Choroid plexus epithelial cell (primary cell): Measurements from ENCODE around the gene PRLH.
"Not testable (repeated sequence)": the region's sequence is repeated elsewhere in the genome, so short reads cannot be mapped to it uniquely, and the experiment has no call there.

Experiments
- DNase-seq: peaks from one replicate; pipeline ENCODE4 v3.0.0-alpha.2; 2010; ENCODE audit warnings: low read depth
- H3K4me3 ChIP-seq: 2 replicates; pipeline ENCODE4 v1.5.1; 2011; ENCODE audit warnings: low read depth, mild to moderate bottlenecking, control low read depth, low read length, moderate library complexity
- TF ChIP-seq, protein P1 (sequence below): conservative IDR thresholded peaks from 2 replicates; pipeline ENCODE4 v1.5.1; 2011; ENCODE audit warnings: low read depth, mild to moderate bottlenecking, control low read depth, inconsistent platforms, low read length, moderate library complexity

The PRLH gene

GRCh38 chr2:237603049-237603717 is 36.8 kb downstream of the PRLH start:
- TF ChIP-seq, protein P1, sequence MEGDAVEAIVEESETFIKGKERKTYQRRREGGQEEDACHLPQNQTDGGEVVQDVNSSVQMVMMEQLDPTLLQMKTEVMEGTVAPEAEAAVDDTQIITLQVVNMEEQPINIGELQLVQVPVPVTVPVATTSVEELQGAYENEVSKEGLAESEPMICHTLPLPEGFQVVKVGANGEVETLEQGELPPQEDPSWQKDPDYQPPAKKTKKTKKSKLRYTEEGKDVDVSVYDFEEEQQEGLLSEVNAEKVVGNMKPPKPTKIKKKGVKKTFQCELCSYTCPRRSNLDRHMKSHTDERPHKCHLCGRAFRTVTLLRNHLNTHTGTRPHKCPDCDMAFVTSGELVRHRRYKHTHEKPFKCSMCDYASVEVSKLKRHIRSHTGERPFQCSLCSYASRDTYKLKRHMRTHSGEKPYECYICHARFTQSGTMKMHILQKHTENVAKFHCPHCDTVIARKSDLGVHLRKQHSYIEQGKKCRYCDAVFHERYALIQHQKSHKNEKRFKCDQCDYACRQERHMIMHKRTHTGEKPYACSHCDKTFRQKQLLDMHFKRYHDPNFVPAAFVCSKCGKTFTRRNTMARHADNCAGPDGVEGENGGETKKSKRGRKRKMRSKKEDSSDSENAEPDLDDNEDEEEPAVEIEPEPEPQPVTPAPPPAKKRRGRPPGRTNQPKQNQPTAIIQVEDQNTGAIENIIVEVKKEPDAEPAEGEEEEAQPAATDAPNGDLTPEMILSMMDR, result no peak
- no peak for DNase-seq
- H3K4me3 ChIP-seq, result no peak overlapping the region

- TF ChIP-seq, protein P1, result no peak
- DNase-seq, result peak; percentile 82
- H3K4me3 ChIP-seq, result peak overlapping the region; percentile 17
These were observed 37.5 kb downstream of the PRLH start for GRCh38 chr2:237603718-237604362.

GRCh38 chr2:237604391-237604790 is 38.0 kb downstream of the PRLH start:
- DNase-seq, result no peak
- no peak overlapping the region for H3K4me3 ChIP-seq
- TF ChIP-seq, protein P1, result no peak

GRCh38 chr2:237604960-237605359 is 38.6 kb downstream of the PRLH start:
- H3K4me3 ChIP-seq, result no peak overlapping the region
- TF ChIP-seq, protein P1, result peak; percentile 45
- no peak for DNase-seq

GRCh38 chr2:237606522-237606921 is 40.1 kb downstream of the PRLH start:
- DNase-seq, H3K4me3 ChIP-seq: not testable (repeated sequence)

DNA sequence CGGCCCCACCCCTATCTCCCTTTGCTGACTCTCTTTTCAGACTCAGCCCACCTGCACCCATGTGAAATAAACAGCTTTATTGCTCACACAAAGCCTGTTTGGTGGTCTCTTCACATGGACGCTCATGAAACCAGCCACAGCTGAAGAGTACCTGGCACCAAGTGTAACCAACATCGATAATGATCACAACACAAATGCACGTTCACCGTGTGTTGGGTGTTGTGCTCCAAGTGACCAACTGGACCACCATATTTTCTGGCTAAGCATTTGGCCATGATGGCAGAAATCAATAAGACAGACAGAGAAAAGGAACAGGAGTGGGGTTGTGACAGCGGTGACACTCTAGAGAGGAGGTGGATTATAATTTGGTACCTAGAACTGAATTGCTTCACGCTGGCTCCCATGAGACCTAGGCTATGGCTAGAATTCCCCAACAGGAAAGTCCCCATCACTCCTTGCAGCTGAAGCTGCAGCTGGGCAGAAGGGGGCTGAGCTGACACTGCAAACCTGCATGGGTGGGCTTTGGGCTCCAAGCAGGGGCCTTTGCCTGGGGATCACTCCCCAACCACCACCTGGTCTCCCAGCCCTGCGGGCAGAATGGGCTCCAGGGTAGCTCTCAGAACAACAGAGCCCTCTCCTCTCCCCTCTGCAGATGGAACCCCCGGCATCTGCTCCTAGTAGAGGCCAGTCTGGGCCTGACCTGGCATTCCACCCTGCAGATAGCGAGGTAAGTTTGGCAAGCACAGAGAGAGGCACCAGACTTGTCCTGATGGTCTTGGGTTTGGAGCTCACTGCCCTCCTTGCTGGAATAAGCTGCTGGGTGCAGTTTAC is 46.4 kb downstream of the PRLH start:
- TF ChIP-seq, protein P1, result no peak
- H3K4me3 ChIP-seq, result no peak overlapping the region
- DNase-seq, result no peak

- H3K4me3 ChIP-seq, result no peak overlapping the region
- TF ChIP-seq, protein P1, result no peak
- no peak for DNase-seq
These were observed 47.3 kb downstream of the PRLH start for GRCh38 chr2:237613679-237614078.
